Measurements from ENCODE around the gene KCNJ16.

KCNJ16 gene

GRCh38 chr17:70128727-70129238, 53.8 kb downstream of the KCNJ16 start:
- no peak for DNase-seq

- no peak for DNase-seq
These were observed 55.3 kb downstream of the KCNJ16 start for GRCh38 chr17:70130289-70130688.

- DNase-seq: no peak
These were observed 57.5 kb downstream of the KCNJ16 start for GRCh38 chr17:70132505-70132904.

GRCh38 chr17:70134042-70134441, 59.0 kb downstream of the KCNJ16 start:
- DNase-seq: no peak

DNA sequence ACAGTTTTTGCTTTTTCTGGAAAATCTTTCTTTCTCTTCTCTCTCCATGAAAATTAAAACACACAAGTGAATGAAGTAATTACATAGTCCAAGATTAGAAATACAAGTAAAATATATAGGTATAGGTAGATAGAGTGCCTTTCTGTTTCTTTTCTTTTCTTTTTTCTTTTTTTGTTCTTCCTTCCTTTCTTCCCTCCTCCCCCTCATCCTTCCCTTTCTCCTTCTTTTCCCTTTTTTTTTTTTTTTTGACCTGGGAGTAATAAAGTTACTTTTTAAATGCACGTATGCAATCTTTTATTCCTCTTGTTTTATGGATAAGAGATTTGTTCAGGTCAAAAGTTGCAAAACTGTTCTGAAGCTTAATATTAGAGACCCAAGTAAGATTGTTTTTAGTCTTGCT, 59.8 kb downstream of the KCNJ16 start:
- no peak for DNase-seq

DNA sequence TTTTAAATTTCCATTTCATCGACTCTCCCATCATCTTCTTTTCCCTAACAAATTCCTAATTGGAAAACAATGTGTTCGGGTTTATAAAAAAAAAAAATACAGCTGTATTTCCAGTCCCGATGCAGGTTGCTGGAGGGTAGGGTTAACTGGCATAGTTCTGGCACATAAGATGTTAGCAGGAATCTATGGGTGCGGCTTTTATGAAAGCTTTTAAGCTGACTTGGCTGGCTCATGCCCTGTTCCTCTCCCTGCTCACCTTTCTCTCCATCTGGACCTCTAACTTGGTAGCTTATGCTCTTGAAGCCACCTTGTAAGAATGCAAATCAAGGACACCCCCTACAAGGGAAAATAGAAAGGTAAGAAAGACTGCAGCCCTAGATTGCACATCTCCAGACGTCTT, 61.1 kb downstream of the KCNJ16 start:
- no peak for DNase-seq

- peak in 22 of 51 donors; percentile 3 to 64 (median 14) for DNase-seq
These were observed 62.6 kb downstream of the KCNJ16 start for GRCh38 chr17:70137451-70138230.

GRCh38 chr17:70138291-70138865, 63.4 kb downstream of the KCNJ16 start:
- DNase-seq: no peak

DNA sequence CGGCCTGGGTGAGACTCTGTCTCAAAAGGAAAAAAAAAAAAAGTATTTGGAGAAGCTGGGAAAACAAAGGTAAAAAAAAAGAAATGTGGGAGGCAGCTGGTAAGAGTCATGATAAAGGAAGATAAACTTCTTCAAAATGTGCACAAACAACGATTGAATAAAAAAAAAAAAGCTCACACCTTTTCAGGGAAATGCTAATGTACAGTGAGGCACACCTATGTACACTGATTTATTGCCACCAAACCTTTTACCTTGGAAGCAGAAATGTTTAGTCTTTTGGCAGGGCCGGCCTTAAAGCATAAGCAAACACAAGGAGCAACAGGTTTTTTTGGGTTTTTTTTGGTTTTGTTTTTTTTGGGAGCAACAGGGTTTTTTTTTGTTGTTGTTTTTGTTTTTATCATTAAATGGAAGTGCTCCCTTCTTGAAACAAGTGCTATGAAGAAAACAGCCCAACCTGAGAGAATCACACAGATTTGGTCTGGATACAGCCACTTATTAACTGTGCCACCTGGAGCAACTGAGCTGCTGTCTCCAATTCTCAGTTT, 64.5 kb downstream of the KCNJ16 start:
- no peak for DNase-seq

- DNase-seq: peak in 4 of 51 donors; percentile 3 to 60 (median 4)
These were observed 69.3 kb downstream of the KCNJ16 start for GRCh38 chr17:70144260-70144846.

DNA sequence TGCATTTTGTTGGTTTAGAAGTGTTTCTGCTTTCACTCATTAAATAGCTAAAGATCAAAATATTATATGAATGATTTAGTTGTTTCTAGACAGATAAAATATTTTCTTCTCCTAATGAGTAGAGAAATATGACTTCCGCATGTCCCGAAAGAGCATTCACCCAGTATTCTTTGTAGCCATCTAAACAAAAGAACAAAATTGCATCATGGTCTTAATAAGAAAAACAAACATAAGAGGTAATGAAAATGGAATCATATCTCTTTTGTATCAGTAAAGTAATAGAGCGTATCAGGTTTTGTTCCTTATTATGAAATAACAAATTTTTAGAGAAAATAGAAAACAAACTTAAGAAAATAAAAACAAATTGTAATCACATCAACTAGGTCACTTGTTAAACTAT, 78.2 kb downstream of the KCNJ16 start:
- no peak for DNase-seq

DNA sequence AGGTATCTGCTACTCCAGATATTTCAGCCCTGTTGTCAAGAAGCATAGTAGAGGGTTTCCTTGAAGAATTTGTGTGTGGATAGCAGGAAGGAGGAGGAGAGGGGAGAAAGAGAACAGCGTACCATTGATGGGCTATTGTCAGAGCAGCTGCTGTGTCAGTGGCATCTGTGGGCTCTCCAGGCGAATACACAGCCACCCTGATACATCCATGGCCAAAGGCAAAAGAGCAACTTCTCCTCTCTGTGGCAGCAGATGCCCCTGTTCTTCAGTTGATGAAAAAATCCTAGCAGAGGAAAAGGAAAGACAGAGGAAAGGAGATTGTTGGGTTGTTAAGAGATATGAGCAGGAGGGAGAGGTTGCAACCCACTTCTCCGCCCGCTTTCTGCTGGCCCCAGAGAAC, 82.1 kb downstream of the KCNJ16 start:
- DNase-seq: peak in 18 of 51 donors; percentile 7 to 66 (median 28)

GRCh38 chr17:70158180-70158579, 83.2 kb downstream of the KCNJ16 start:
- no peak for DNase-seq

GRCh38 chr17:70158591-70158990, 83.6 kb downstream of the KCNJ16 start:
- no peak for DNase-seq

DNA sequence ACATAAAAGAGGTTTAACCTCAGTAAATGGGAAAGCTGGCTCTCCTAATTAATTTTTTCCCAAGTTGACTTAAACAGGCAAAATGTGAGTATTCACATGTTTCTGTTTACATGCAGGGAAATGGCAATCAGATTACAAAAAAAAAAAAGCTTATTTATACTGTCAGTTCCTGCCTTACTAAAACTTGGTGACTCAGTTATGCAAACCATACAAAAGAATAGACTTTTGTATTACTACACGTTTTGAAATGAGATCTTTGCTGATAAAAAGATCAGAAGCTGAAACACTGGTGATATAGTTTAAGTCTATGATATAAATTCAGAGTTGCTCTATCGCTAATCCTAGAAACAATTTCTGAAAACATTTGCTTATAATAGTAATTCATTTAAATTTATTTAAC, 85.0 kb downstream of the KCNJ16 start:
- DNase-seq: no peak

GRCh38 chr17:70161519-70161918, 86.5 kb downstream of the KCNJ16 start:
- DNase-seq: no peak

- DNase-seq: no peak
These were observed 90.4 kb downstream of the KCNJ16 start for GRCh38 chr17:70165383-70165782.

GRCh38 chr17:70166615-70167014, 91.6 kb downstream of the KCNJ16 start:
- peak in 1 of 51 donors; percentile 13 for DNase-seq

GRCh38 chr17:70168044-70168976, 93.3 kb downstream of the KCNJ16 start:
- peak in 45 of 51 donors; percentile 11 to 88 (median 61) for DNase-seq

DNA sequence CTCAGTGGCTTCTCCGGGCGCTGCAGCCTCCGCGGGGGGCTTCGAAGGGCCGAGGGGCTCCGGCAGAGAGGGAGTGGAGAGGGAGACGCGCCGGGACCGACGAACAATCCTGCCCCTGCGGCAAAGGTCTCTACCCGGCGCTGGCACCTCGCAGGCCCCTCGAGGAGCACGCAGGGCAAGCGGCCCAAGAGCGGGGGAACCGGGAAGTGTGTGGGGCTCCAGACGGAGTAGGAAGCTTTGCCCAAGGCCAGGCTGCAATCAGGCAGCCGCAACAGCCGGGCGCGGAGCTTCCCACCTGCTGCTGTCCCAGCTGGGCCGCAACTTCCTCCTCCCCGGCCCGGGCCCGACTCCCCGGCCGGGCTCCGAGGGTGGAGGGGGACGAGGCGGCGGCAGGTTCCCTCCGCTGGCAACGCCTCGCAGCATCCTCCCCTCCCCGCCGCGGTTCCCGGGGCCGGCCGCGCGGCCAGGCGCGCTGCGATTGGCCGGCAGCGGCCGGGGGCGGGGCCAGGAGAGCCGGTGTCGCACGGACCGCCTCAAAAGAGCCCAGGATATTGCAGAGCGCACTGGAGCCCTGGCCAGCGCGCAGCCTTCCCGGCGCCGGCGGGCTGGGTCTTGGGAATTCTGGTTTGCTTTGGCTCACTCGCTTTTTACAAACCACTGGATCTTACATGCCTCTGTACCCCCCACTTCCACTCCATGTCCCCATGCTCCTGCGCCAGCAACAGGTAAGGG, 94.1 kb downstream of the KCNJ16 start, which contains the start of gene KCNJ2:
Gene KCNJ2 (plus strand): TSS at position 556 of the 732 bp plus-strand sequence. CDS start 5,508 bp downstream, outside the sequence.
- peak; percentile 44 to 95 (median 84) for DNase-seq
